ENCODE measurements around the gene SMCP. TPM values are rescaled to one million over a fixed set of nuclear protein-coding genes. Genes with fewer than 3 reads are reported as not detected.

SMCP gene, protein sequence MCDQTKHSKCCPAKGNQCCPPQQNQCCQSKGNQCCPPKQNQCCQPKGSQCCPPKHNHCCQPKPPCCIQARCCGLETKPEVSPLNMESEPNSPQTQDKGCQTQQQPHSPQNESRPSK
- polyA plus RNA-seq (2013, experiment 1 of 2) = not detected
- not detected for polyA plus RNA-seq (2013, experiment 2 of 2)

GRCh38 chr1:152878042-152878441, at the start of gene SMCP:
Gene SMCP, plus strand, starts transcription at chr1:152878322. Its CDS starts 6,101 bp downstream, at chr1:152884423.
- Histone ChIP-seq H3K9ac (ENCODE audit: low read depth, low read length) (no peak within 1 kb of the TSS), H3K4me3 (ENCODE audit: low read length) (no peak within 1 kb of the TSS), H3K27ac (ENCODE audit: low read depth, low read length) (no peak within 1 kb of the TSS), H3K27me3 (ENCODE audit: insufficient read depth, low read length) (no peaks in the 10 kb centered on the region), H3K36me3 (ENCODE audit: insufficient read depth, low read length) (no peaks in the 10 kb centered on the region), H3K9me3 (ENCODE audit: insufficient read depth, low read depth, low read length) (peaks cover 63% of the 10 kb centered on the region), H3K4me1 (ENCODE audit: insufficient read depth, low read length) (no peaks in the 10 kb centered on the region)
- 0% methylated on average over 1 of the region's 1 CpG for WGBS

DNA sequence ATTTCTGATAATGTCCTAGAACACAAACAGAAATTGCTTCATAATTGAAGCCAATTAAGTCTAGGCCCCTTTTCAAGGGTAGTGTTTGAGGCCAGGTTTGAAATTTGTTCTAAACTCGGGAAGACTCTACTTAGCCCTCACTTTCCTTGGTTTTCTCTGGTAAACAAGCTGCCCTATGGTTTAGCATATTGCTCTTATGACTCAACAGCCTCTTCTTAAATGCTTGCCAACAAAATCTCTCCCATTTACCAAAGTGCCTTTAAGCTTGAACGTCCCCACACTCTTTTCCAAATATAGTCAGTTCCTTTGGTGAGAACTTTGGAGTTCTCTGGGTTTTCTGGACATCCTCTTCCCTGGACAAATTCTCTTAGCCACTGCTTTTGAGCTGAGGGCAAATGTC, 41.3 kb upstream of the SMCP start:
- H3K27ac ChIP-seq (ENCODE audit: low read depth, low read length) = no peak overlapping the region
- peaks cover 49% of the 10 kb centered on the region for H3K9me3 ChIP-seq (ENCODE audit: insufficient read depth, low read depth, low read length)
- no peaks in the 10 kb centered on the region for H3K36me3 ChIP-seq (ENCODE audit: insufficient read depth, low read length)
- WGBS = 34% methylated on average over 2 of the region's 2 CpGs
- H3K27me3 ChIP-seq (ENCODE audit: insufficient read depth, low read length) = no peaks in the 10 kb centered on the region
- no peaks in the 10 kb centered on the region for H3K4me1 ChIP-seq (ENCODE audit: insufficient read depth, low read length)
- no peak overlapping the region for H3K4me3 ChIP-seq (ENCODE audit: low read length)
- no peak overlapping the region for H3K9ac ChIP-seq (ENCODE audit: low read depth, low read length)

DNA sequence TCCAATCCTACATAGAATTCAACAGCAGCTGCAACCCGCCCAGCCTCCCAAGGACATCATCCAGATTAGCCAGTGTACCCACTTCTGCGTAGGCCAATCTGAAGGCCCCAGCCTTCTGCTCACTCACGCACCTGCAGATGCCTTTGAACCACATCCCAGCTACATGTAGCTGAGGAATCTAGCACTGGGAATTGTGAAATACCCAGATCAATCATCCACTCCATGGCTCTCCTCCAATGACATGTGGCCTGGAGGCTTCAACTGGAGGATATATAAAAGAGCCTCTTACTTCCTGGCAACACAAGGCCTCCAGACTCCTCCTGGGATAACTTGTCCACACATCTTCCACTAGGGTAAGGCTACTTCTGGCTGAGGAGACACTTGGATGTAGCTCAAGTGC, 35.6 kb upstream of the SMCP start, which contains the start of gene LCE6A:
LCE6A (plus strand) TSS at position 301 of the 400 bp plus-strand sequence. CDS start 665 bp downstream, outside the sequence.
- 69% methylated on average over 3 of the region's 3 CpGs for WGBS

DNA sequence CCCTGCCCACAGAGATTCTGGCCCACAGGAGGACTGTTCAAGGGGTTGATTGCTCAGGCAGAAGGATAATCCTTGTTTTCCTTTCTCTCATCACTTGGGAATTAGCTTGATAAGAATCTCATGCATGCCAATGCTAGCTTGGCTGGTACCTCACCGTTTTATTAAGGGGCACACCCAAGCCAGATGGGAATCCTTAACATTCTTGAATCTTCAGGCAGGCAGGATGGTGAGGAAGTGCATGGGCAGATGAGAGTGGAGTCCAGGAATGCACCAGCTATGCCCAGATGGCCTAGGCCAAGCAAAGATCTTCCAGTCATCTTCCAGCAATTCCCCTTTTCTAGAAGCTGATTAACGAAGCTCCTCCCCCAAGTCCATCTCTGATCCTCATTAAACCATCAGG, 22.5 kb upstream of the SMCP start:
- Histone ChIP-seq H3K27me3 (ENCODE audit: insufficient read depth, low read length) (no peaks in the 10 kb centered on the region), H3K9me3 (ENCODE audit: insufficient read depth, low read depth, low read length) (peaks cover 92% of the 10 kb centered on the region), H3K36me3 (ENCODE audit: insufficient read depth, low read length) (no peaks in the 10 kb centered on the region), H3K27ac (ENCODE audit: low read depth, low read length) (no peak overlapping the region), H3K9ac (ENCODE audit: low read depth, low read length) (no peak overlapping the region), H3K4me1 (ENCODE audit: insufficient read depth, low read length) (no peaks in the 10 kb centered on the region), H3K4me3 (ENCODE audit: low read length) (no peak overlapping the region)
- WGBS = 16% methylated on average over 2 of the region's 2 CpGs

More for the DNA sequence above, 35.6 kb upstream of the SMCP start, which contains the start of gene LCE6A:
- H3K36me3 ChIP-seq (ENCODE audit: insufficient read depth, low read length) = no peaks in the 10 kb centered on the region
- H3K27me3 ChIP-seq (ENCODE audit: insufficient read depth, low read length) = no peaks in the 10 kb centered on the region
- H3K27ac ChIP-seq (ENCODE audit: low read depth, low read length) = no peak within 1 kb of the TSS
- peaks cover 91% of the 10 kb centered on the region for H3K9me3 ChIP-seq (ENCODE audit: insufficient read depth, low read depth, low read length)
- no peak within 1 kb of the TSS for H3K4me3 ChIP-seq (ENCODE audit: low read length)
- H3K4me1 ChIP-seq (ENCODE audit: insufficient read depth, low read length) = no peaks in the 10 kb centered on the region
- no peak within 1 kb of the TSS for H3K9ac ChIP-seq (ENCODE audit: low read depth, low read length)

GRCh38 chr1:152858062-152858461, 20.1 kb upstream of the SMCP start:
- Histone ChIP-seq H3K36me3 (ENCODE audit: insufficient read depth, low read length) (no peaks in the 10 kb centered on the region), H3K4me1 (ENCODE audit: insufficient read depth, low read length) (no peaks in the 10 kb centered on the region), H3K9ac (ENCODE audit: low read depth, low read length) (no peak overlapping the region), H3K27ac (ENCODE audit: low read depth, low read length) (no peak overlapping the region), H3K4me3 (ENCODE audit: low read length) (no peak overlapping the region), H3K9me3 (ENCODE audit: insufficient read depth, low read depth, low read length) (peaks cover 97% of the 10 kb centered on the region), H3K27me3 (ENCODE audit: insufficient read depth, low read length) (no peaks in the 10 kb centered on the region)
- 80% methylated on average over 1 of the region's 1 CpG for WGBS

DNA sequence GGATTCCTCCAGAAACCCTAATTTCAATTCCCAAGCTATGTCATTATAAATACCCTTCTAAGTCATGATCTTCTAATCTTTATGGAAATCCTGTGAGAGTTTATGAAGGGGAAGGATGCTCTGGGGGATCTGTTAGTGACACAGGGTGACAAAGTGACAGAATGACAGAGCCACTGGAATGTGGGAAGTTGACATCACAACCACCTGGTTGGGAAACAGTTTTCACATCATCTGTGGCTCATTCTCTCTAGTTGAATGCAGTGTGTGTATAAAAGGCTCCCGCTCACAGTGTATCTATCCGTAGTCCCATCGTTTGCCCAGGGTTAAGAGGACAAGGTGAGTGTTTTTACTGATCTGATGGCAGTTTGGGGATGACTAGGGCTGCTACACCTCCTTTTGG, 18.4 kb upstream of the SMCP start, which contains the start of gene LCE7A:
LCE7A (plus strand) TSS at position 301 of the 400 bp plus-strand sequence. CDS start 702 bp downstream, outside the sequence.
- 78% methylated on average over 3 of the region's 3 CpGs for WGBS
- no peaks in the 10 kb centered on the region for H3K4me1 ChIP-seq (ENCODE audit: insufficient read depth, low read length)
- no peak within 1 kb of the TSS for H3K4me3 ChIP-seq (ENCODE audit: low read length)
- peaks cover 99% of the 10 kb centered on the region for H3K9me3 ChIP-seq (ENCODE audit: insufficient read depth, low read depth, low read length)
- H3K27me3 ChIP-seq (ENCODE audit: insufficient read depth, low read length) = no peaks in the 10 kb centered on the region
- no peak within 1 kb of the TSS for H3K9ac ChIP-seq (ENCODE audit: low read depth, low read length)
- no peaks in the 10 kb centered on the region for H3K36me3 ChIP-seq (ENCODE audit: insufficient read depth, low read length)
- no peak within 1 kb of the TSS for H3K27ac ChIP-seq (ENCODE audit: low read depth, low read length)

DNA sequence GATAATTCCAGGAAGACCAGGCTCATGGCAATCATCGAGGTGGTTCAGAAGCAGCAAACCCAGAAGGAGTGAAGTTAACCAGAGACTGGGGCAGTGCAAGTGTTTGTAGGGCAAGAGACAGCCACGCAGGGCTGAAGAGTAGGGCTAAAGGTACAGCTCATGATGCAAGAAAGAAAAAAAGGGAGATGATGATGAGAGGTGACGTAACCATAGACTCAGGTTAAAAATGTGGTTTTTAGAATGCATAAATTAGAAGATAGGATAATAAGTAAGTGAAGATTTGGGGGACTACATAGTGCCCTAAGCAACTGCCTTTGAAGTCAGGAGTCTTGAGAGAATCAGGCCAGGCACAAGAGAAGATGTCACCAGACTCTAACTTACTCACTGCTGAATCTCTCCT, 18.0 kb upstream of the SMCP start:
- Histone ChIP-seq H3K27me3 (ENCODE audit: insufficient read depth, low read length) (no peaks in the 10 kb centered on the region), H3K4me1 (ENCODE audit: insufficient read depth, low read length) (no peaks in the 10 kb centered on the region), H3K36me3 (ENCODE audit: insufficient read depth, low read length) (no peaks in the 10 kb centered on the region), H3K9ac (ENCODE audit: low read depth, low read length) (no peak overlapping the region), H3K9me3 (ENCODE audit: insufficient read depth, low read depth, low read length) (peaks cover 99% of the 10 kb centered on the region), H3K4me3 (ENCODE audit: low read length) (no peak overlapping the region), H3K27ac (ENCODE audit: low read depth, low read length) (no peak overlapping the region)
- WGBS = 65% methylated on average over 3 of the region's 3 CpGs

GRCh38 chr1:152861374-152861773, 16.7 kb upstream of the SMCP start:
- Histone ChIP-seq H3K4me3 (ENCODE audit: low read length) (no peak overlapping the region), H3K9me3 (ENCODE audit: insufficient read depth, low read depth, low read length) (peaks cover 99% of the 10 kb centered on the region), H3K4me1 (ENCODE audit: insufficient read depth, low read length) (no peaks in the 10 kb centered on the region), H3K36me3 (ENCODE audit: insufficient read depth, low read length) (no peaks in the 10 kb centered on the region), H3K27ac (ENCODE audit: low read depth, low read length) (no peak overlapping the region), H3K9ac (ENCODE audit: low read depth, low read length) (no peak overlapping the region), H3K27me3 (ENCODE audit: insufficient read depth, low read length) (no peaks in the 10 kb centered on the region)
- 52% methylated on average over 4 of the region's 4 CpGs for WGBS

- H3K4me3 ChIP-seq (ENCODE audit: low read length) = no peak overlapping the region
- H3K9me3 ChIP-seq (ENCODE audit: insufficient read depth, low read depth, low read length) = peaks cover 90% of the 10 kb centered on the region
- H3K4me1 ChIP-seq (ENCODE audit: insufficient read depth, low read length) = no peaks in the 10 kb centered on the region
- H3K27me3 ChIP-seq (ENCODE audit: insufficient read depth, low read length) = no peaks in the 10 kb centered on the region
- H3K36me3 ChIP-seq (ENCODE audit: insufficient read depth, low read length) = no peaks in the 10 kb centered on the region
- no peak overlapping the region for H3K27ac ChIP-seq (ENCODE audit: low read depth, low read length)
- no peak overlapping the region for H3K9ac ChIP-seq (ENCODE audit: low read depth, low read length)
Observed at GRCh38 chr1:152864443-152864842, 13.7 kb upstream of the SMCP start.

DNA sequence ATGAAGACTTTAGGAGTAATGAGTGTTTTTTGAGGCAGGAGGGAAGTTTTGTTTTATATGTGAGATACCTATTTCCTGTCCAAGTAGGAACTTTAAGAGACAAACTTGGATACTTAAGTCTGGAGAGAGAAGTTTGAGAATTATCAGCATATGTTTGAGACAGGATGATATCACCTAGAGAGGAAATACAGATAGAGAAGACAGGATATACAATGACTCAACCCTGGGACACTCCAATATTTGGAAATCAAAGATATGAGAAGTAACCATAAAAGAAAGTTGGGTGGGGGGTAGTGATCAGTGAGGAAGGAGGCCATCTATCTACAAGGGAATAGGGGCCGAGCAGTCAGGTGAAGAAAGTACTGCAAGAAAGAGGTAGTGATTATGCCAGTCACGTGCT, 11.8 kb upstream of the SMCP start:
- H3K27ac ChIP-seq (ENCODE audit: low read depth, low read length) = no peak overlapping the region
- H3K4me1 ChIP-seq (ENCODE audit: insufficient read depth, low read length) = no peaks in the 10 kb centered on the region
- peaks cover 71% of the 10 kb centered on the region for H3K9me3 ChIP-seq (ENCODE audit: insufficient read depth, low read depth, low read length)
- no peak overlapping the region for H3K9ac ChIP-seq (ENCODE audit: low read depth, low read length)
- 75% methylated on average over 2 of the region's 2 CpGs for WGBS
- no peaks in the 10 kb centered on the region for H3K36me3 ChIP-seq (ENCODE audit: insufficient read depth, low read length)
- no peak overlapping the region for H3K4me3 ChIP-seq (ENCODE audit: low read length)
- no peaks in the 10 kb centered on the region for H3K27me3 ChIP-seq (ENCODE audit: insufficient read depth, low read length)

- H3K9ac ChIP-seq (ENCODE audit: low read depth, low read length) = no peak overlapping the region
- H3K27me3 ChIP-seq (ENCODE audit: insufficient read depth, low read length) = no peaks in the 10 kb centered on the region
- no peaks in the 10 kb centered on the region for H3K4me1 ChIP-seq (ENCODE audit: insufficient read depth, low read length)
- H3K36me3 ChIP-seq (ENCODE audit: insufficient read depth, low read length) = no peaks in the 10 kb centered on the region
- no peak overlapping the region for H3K27ac ChIP-seq (ENCODE audit: low read depth, low read length)
- H3K4me3 ChIP-seq (ENCODE audit: low read length) = no peak overlapping the region
- H3K9me3 ChIP-seq (ENCODE audit: insufficient read depth, low read depth, low read length) = peaks cover 46% of the 10 kb centered on the region
- WGBS = 40% methylated on average over 9 of the region's 9 CpGs
Observed at GRCh38 chr1:152869808-152870419, 8.2 kb upstream of the SMCP start.
